Activated CD4-positive, alpha-beta T cell treated with anti-CD3 and anti-CD28 coated beads, Interleukin-2, Interleukin-4, amounts not matched to agents 100 ng/mL and 50 ng/mL, durations not matched to agents 16 hours and 8 hours (primary cell): ENCODE measurements around the gene BCL7A.
A peak's percentile ranks its signal among the peaks of the same experiment; 100 is the strongest.
"Not testable (repeated sequence)": the region's sequence is repeated elsewhere in the genome, so short reads cannot be mapped to it uniquely, and the experiment has no call there.

Source experiments
- DNase-seq: peaks from one replicate; pipeline ENCODE4 v3.0.0-alpha.2; 2020; ENCODE audit warnings: low spot score

Gene BCL7A

DNA sequence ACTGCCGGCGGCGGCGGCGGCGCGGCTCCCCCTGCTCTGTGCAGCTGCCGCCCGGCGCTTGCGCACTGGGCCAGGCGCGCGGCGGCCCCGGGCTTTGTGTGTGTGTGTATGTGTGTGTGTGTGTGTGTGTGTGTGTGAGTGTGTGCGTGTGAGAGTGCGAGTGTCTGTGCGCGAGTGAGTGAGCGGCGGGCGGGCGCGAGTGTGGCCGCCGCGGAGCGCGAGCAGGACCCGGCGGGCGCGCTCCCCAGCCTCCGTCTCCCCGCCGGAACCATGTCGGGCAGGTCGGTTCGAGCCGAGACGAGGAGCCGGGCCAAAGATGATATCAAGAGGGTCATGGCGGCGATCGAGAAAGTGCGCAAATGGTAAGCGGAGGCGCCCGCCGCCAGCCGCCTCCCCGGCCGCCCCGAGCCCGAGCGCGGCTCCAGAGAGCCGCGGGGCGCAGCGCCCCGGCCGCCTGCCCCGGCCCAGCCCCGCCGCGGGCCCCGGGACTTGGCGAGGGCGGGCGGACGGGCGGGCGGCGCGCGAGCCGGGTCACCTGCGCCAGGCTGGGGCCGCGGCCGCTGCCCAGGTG, at the start of gene BCL7A:
TSS of gene BCL7A (plus strand) at position 63 of the 571 bp plus-strand sequence. CDS start at position 271, 208 bp downstream.
- peak; percentile 43 for DNase-seq

DNA sequence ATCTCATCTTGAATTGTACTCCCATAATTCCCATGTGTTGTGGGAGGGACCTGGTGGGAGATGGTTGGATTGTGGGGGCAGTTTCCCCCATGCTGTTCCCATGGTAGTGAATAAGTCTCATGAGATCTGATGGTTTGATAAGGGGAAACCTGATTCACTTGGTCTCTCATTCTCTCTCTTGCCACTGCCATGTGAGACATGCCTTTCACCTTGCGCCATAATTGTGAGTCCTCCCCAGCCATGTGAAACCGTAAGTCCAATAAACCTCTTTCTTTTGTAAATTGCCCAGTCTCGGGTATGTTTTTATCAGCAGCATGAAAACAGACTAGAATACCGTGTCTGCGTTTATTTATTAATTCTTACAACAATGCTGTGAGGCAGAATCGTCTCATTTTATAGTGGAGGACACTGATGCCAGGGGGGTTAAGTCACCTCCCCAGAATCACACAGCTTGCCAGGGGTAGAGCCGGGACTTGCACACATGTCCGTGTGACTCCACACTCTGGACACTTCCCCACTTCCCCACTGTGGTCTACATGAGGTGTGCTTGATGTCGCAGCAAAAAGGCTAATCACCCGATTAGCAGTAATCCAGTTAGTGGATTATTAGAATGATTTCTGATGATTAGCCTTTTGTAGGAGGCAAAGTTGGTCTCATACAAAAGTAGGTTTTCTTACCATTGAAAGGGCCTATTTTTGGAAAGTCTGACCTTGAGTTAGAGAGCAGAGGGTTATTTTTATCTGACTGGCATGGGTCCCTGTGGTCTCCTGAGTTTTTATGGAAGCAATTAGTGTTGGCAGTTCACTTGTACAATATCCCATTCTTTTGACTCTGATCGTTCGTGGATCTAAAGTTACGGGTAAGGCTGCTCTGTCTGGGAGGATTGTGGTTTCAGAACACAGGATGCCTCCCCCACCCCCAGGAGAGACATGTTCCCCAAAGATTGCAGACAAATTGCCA, 47.4 kb upstream of the BCL7A start:
- no peak for DNase-seq

DNA sequence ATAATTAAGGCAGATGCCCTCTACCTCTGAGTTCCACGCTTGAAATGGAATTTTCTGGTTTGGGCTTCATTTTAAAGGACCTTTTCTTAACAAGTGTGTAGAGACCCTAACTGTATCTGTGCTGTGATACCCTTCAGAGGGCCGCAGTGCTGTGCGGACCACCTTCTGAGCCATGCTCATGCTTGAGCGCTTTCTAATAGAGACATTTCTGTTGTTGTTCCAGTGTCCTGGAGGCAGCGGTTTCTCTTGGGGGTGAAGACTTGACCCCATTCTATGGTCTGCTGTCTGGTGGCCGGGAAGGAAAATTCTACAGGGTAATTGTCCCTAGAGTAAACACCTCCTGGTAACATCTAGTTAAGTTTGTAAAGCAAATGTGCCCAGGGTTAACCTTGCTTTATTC, 46.7 kb upstream of the BCL7A start:
- DNase-seq, result no peak

DNA sequence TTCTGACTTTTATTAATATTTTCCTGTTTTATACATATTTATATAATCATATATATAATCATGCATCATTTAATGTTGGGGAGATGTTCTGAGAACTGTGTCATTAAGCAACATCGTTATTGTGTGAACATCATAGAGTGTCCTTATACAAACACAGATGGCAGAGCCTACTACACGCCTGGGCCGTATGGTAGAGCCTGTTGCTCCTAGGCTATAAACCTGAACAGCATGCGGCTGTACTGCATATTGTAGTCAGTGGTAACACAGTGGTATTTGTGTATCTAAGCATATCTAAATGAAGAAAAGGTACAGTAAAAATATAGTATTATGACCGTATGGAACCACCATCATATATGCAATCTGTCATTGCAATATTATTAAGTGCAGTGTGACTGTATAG, 44.7 kb upstream of the BCL7A start:
- DNase-seq, result no peak

DNA sequence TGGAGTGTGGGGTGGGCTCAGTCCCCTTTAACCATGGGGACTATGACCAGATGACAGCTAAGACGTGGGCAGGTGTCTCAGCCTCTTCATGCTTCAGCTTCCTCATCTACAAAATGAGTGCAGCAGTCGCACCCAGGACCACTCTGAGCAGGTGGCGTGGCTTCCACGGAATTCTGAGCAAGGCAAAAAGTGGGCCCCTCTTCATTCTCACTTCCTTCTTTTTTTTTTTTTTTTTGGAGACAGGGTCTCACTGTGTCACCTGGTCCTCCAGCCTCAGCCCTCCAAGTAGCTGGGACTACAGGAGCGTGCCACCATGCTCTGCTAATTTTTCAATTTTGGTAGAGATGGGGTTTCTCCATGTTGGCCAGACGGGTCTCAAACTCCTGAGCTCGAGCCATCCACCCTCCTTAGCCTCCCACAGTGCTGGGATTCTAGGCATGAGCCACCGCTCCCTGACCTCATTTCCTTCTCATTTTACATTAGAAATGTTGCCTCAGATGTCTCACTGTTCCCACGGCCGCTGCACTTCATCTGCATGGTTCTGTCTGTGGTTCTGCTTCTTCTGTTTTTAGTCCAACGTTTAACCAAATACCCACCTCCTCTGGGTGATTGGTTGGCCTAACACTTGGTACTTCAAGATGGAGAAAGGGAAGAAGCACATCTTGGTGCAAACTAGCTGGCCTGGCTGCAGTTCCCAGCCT, 41.3 kb upstream of the BCL7A start:
- DNase-seq, result peak; percentile 32

DNA sequence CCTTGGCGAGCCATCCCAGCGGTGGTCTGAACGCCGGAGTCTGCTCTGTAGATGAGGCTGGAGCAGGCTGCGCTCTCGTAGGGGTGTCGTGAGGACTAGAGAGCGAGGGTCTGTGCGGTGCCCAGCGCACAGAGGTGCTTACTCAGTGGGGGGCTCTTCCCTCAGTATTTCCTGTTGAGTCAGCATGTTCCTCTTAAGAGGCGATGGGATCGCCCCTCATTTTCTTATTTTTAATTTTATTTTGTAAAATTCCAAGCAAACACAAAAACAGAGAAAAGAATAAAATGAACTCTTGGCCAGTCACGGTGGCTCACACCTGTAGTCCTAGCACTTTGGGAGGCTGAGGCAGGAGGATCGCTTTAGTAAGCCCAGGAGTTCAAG, 40.8 kb upstream of the BCL7A start:
- no peak for DNase-seq

DNA sequence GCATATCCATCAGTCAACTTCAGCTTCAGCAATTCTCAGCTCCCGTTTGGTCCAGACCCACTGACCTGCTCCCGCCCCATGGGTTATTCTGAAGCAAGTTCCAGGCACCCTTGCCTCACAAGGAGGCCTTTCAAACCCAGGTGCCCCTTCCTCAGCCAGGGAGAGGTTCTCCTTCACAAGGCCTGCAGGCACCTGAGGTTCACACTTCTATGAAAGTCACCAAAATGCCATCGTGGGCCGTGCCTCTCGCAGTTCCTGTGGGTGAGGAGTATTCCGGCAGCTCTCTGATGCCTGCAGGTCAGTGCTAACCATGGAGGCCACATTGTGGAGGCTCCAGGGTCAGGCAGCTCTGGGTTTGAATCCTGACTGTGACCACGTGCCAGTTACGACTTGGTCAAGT, 40.2 kb upstream of the BCL7A start:
- no peak for DNase-seq

DNA sequence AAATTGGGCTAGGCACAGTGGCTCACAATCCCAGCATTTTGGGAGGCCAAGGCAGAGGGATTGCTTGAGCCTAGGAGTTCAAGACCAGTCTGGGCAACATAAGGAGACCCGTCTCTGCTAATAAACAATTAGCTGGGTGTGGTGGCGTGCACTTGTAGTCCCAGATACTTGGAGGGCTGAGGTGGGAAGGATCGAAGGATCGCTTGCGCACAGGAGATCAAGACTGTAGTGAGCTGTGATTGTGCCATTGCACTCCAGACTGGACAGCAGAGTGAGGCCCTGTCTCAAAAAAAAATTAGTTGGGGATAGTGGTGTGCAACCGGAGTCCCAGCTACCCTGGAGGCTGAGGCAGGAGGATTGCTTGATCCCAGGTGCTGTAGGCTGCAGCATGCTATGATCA, 38.7 kb upstream of the BCL7A start:
- no peak for DNase-seq

DNA sequence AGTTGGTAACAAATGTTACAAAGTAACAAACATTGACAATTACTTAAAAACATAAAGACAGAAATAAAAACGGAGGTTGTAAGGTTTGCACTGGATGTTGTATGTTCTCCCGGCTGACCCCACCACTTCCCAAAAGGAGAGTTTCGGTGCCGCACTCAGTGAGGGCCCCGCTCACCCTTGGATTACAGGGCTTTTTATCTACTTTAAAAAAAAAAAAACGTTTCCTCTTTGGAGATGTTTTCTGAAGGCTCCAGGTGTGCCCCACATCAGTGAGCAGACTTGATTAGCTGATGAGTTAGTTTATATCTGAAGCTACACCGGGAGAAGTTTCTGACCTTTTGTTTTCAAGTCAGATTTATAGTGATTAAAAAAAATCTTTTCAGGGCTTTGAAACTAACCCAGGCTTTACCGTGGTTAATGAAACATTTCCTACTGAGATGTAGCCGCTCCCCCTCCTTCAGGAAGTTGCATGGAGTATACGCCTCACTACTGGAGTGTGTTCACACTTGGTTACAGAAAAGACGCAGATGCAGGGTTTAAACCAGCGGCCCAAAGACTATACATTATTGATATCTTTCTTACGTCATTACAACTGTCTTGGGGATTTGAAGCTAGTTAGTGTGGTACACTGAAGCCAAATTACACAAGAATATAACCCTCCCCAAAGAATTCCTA, 38.0 kb upstream of the BCL7A start:
- no peak for DNase-seq

DNA sequence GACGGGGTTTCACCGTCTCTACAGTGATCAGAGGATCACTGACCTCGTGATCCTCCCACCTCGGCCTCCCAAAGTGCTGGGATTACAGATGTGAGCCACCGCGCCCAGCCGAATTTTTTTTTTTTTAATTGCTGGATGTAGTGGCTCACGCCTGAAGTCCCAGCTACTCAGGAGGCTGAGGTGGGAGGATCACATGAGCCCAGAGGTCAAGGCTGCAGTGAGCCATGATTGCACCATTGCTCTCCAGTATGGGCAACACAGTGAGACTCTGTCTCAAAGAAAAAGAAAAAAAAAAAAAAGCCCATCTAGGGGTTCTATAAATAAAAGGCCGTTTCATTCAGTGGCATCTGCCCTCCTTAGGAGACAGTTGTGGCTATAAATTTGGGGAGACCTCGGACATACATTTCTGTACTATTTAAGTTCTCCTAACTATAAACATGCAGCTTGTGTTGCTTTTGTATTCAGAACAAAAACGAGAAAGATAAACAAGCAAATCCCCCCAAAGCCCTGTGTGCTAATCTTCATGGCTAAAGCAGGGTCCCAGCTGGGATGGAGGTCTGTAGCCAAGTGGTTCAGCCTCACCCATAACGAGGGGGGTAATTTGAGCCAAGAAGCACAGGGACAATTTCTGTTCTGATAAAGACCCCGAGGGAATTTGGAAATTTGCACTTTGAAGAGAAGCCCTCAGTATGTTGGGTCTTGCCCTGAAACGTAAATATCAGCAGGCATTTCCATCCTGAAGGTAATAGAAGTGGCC, 35.0 kb upstream of the BCL7A start:
- DNase-seq, result no peak

DNA sequence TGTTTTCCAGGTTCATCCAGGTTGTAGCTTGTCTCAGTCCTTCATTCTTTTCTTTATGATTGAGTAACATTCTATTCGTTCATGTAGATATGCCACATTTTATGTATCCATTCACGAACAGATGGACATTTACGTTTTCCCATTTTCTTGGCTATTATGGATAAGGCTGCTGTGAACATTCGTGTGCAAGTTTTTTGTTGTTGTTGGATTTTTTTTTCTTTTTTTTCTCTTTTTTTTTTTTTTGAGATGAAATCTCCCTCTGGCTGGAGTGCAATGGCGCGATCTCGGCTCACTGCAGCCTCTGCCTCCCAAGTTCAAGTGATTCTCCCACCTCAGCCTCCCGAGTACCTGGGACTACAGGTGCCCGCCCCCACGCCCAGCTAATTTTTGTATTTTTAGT, 33.2 kb upstream of the BCL7A start:
- not testable (repeated sequence) for DNase-seq

DNA sequence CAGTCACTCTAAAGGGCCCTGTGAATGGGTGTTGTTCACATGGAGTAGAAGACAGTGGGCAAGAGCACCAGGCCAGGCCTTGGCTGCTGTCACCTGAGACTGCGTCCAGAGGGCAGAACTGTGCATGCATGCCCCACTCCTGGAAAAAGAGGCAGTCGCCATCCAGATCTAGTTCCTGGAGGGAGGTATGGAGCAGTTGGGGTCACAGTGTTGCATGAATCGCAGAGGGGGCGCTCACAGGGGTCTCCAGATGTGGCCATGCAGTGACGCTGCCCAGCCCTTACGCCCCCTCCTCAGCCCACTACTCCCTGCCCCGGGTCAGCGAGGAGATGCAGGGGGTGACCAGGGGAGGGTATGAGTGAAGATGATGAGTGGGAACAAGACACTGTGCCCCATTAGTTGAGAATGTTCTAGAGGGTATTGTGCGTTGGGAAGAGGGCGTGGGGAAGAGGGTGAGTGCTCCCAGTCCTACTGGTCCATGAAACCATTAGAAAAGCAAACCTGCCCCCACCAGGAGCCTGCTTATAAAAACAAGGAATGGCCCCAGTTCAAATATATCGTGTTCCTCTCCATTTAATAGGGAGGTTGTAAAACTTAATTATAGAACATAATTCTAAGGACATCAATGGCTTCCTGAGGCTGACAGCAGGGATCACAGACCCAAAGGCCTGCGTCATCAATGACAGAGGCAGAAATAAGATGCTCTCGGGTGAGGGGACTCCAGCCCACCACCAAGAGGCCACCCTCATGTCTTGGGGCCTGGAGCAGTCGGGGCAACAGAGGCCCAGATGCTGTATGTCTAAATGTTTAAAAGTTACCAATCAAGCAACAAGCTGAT, 32.2 kb upstream of the BCL7A start:
- no peak for DNase-seq

DNA sequence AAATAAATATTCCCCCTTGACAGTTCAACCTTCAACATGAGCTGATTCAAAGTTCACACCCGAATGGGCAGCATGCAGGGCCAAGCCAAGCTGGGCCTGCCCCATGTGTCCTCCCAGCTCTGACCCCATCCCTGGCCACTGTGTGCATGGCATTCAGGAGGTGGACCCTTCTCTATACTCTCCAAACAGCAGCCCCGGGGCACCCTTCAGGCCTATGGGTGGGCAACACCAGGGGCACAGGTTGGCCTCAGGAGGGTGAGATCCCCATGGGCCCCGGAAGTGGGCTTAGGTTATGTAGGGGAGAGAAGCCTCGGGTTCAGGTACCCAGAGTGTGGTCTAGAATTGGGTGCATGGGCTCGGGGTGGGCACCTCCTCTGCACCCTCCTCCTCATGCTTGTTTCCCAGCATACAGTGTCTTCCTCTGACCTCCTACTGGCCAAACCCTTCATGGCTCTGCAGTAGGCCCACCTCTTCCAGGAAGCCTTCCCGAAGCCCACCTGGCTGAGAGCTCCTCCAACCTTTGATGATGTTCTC, 31.5 kb upstream of the BCL7A start:
- DNase-seq, result no peak

DNA sequence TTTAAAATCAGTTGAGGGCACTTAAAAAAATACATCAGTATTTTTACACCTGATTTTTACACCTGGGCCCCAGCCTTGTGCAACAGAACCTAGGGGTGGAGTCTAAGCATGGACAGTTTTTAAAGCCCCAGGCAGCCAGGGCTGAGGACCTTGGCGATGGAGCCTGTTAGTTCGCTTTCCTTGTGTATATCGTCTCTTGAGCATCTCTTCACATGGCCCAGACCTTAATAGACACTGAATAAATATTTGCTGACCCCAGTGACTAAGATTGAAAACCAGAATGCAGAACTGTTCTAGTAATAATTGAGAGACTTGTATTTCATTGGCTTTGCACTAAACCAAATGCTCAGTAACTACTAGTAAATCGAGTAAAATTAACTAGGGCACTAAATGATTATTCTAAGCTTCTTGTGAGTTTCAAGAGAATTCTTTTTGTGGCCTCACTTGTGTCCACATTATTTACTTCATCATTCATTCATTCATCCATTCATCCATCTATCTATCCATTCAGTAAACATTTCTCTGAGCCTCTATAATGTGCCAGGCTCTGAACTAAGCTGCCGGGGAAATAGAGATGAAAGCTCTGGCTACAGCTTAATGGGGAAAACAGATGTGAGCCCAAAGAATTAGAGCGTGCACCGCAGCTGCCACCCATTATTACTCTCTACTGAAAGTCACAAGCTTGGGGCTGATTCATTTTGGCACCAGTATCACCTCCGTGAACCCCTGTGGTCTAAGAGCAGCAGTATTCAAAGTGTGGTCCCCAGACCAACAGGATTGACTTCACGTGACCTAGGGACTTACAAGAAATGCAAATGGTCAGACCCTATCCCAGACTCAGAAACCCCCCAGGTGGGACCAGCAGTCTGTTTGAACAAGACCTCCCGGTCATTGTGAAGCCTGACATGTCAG, 30.7 kb upstream of the BCL7A start:
- DNase-seq, result peak; percentile 86

DNA sequence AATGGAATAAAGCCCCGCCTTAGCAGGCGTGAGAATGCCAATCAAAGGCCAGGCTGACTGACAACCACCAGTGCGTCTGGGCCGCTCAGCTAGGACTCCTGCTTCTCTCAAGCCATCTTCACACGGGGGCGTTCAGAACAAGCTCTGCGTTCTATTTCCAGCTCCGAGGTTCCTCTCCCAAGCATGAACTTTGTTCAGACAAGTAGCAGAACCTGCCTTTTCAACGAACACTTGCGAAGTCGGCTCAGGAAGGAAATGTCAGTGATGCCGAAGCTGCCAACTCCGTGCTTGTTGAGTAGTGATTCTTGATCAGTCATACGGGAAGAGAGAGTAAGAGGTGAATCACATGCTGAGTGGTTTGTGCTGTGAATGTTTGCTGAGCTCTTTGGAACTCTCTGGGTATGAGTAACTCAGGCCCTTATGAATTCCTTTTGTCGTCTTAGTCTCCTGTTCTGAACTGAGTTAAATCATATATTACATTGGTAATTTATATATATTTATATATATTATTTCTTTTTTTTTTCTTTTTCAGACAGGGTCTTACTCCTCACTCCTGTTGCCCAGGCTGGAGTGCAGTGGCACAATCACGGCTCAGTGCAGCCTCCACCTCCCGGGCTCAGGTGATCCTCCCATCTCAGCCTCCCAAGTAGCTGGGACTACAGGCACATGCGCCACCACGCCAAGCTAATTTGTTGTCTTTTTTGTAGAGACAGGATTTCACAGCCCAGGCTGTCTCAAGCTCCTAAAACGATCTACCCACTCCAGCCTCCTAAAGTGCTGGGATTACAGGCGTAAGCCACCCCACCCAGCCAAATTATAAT, 29.4 kb upstream of the BCL7A start:
- DNase-seq, result peak; percentile 94

DNA sequence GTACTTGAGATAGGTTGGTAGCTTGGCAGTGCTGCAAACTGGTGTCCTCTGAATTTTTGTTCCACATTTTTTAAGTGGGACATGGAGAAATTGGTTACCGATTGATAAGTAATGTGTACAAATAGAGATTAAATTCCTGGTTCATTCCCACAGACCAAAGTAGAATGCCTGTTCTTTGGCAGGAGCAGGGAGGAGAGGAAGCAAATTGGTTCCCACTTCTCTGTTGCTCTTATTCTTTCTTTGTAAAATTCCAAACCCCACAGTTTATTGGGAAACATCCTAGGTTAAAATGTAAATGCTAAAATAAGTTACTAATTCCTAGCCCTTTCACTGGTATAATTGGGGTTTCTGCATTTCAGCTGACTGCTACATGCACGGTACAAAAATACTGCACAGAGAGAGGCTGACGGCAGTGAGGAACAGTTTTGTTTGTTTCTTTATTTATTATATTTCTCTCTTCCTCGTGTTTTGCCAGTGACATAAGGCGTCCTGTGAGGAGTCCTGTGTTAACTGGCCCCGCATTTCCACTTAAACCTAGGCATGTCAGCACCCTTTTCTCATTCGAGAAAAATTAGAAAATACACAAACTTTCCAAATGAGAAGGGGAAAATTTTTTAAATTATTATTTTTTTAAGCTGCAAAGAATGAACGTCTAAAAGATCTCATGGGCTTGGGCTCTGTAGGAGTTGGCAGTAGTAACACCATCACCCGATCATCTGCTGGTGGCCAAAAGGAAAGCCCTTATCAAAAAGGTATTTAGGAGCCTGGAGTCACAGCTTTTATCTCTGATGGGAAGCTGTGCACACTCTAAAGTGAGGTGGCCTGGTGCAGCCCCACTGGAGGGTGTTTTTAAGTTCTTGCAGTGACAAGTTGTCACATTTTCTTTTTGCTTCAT, 25.4 kb upstream of the BCL7A start:
- no peak for DNase-seq

DNA sequence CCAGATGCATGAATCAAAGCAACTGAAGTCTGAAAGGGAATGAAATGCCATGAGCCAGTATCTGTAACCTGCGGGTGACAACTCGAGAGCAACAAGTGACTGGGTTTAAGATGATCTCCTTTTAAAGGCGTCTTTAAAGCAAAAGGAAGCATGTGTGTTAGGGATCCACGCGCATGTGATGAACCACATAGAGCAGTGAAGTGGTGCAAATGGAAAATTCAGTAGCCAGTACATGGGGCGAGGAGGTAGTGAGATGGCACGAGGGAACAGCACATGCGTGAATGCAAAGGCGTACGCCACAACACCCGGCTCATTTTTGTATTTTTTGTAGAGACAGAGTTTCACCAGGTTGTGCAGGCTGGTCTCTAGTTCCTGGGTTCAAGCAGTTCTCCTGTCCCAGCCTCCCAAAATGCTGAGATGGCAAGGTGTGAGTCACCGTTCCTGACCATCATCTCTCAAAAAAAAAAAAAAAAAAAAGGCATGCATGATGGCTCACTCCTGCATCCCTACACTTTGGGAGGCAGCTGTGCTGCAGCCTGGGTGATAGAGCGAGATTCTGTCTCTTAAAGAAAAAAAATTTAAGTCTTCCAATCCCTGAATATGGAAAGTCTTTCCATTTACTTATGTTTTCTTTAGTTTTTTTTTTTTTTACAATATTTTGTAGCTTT, 24.6 kb upstream of the BCL7A start:
- DNase-seq, result no peak
